ENCODE results near the gene INPP4B. TPM values are rescaled to one million over a fixed set of nuclear protein-coding genes. Genes with fewer than 3 reads are reported as not detected.

The INPP4B gene
- total RNA-seq, 2 experiments from 2014 or later = not detected

DNA sequence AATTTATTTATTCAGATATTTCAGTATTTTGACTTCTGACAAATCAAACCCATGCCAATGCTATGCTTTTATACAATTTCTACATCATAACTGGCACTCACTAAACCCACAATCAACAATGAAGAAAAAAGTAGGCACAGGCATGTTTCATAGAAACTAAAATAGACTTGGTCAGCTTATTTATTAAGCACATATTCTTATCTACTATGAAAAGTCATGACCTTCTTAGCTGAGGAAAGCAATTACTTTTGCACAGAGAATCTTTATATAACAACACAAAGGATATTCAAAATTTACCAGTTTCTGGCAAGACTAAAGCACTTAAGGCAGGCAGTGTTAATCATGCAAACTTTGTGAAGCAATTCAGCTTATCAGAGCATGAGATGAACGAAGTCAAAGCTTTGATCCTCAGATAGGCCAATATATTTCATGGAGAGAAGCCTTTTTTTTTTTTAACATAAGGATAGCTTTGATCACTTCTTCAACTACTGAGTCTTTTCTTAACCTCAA is 490.6 kb downstream of the INPP4B start:
- BruUV-seq (replicated peaks) = no TSS peak
- no peaks in the 10 kb centered on the region for H3K4me1 ChIP-seq (ENCODE audit: insufficient read depth, low read length, poor library complexity, severe bottlenecking)
- intact Hi-C loops (cut with micrococcal nuclease; ENCODE audit: unreplicated experiment) = loop anchor here (10.0 kb wide), 1 partner anchor 489 kb away; the partner anchor contains the start of gene INPP4B

DNA sequence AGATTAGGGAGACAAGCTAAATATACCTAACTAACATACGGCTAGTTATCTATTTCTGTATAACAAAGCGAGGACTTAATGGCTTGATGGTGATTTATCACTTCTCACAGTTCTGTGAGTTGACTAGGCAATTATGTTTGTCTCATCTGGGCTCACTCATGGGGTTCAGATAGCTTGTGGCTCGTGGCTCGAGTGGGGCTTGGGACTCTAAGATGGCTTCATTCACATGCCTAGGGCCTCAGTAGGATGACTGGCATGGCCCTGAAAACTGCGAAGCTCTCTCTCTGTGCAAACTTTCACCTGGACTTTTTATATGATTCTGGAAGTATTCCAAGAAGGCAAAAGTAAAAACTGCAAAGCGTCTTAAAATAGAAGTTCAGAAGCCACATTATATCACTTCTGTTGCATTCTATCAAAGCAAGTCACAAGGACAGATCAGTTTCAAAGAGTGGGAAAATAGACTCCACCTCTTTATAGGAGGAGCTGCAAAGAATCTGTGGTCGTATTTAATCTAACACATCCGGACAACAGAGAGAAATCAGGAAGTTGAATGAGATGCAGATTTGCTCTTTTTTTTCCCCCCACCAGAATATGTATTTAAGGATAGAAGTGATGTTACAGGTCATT is 491.2 kb downstream of the INPP4B start:
- no peak overlapping the region for H2AFZ ChIP-seq (ENCODE audit: low read length)
- POLR2A ChIA-PET = interaction anchor here (0.7 to 1.5 kb wide), 3 partner anchors 11 to 42 kb away, joined by 3 to 7 read pairs (median 4); no protein-coding TSS in a partner anchor
- H3K4me1 ChIP-seq (ENCODE audit: insufficient read depth, low read length, poor library complexity, severe bottlenecking) = no peaks in the 10 kb centered on the region
- no peaks in the 10 kb centered on the region for H3K9me3 ChIP-seq (ENCODE audit: low read length)
- no peak overlapping the region for H3K4me2 ChIP-seq (ENCODE audit: low read length)
- intact Hi-C loops (cut with micrococcal nuclease; ENCODE audit: unreplicated experiment) = loop anchor here (5.0 to 10.0 kb wide), 2 partner anchors 367 to 490 kb away; partner anchors contain the start of gene INPP4B
- H3K36me3 ChIP-seq (ENCODE audit: insufficient read depth, low read length) = no peaks in the 10 kb centered on the region
- no peak for DNase-seq (ENCODE audit: low spot score)
- no peak overlapping the region for H3K27ac ChIP-seq (ENCODE audit: low read depth, low read length, poor library complexity, severe bottlenecking)
- no peaks in the 10 kb centered on the region for H3K9me2 ChIP-seq (ENCODE audit: insufficient read depth, low read length)
- H3K4me3 ChIP-seq (ENCODE audit: low read depth, low read length, poor library complexity, severe bottlenecking) = no peak overlapping the region
- H3K79me2 ChIP-seq (ENCODE audit: insufficient read depth, low read depth, low read length) = no peaks in the 10 kb centered on the region
- no peaks in the 10 kb centered on the region for H4K20me1 ChIP-seq (ENCODE audit: insufficient read depth, low read length)
- CTCF ChIA-PET (ENCODE audit: unreplicated experiment) = no interaction called here
- TF ChIP-seq EZH2phosphoT487 (IDR thresholded peaks at IDR 0.05; ENCODE audit: borderline replicate concordance, low read depth, low read length) = no peak
- TF ChIP-seq, protein P1, sequence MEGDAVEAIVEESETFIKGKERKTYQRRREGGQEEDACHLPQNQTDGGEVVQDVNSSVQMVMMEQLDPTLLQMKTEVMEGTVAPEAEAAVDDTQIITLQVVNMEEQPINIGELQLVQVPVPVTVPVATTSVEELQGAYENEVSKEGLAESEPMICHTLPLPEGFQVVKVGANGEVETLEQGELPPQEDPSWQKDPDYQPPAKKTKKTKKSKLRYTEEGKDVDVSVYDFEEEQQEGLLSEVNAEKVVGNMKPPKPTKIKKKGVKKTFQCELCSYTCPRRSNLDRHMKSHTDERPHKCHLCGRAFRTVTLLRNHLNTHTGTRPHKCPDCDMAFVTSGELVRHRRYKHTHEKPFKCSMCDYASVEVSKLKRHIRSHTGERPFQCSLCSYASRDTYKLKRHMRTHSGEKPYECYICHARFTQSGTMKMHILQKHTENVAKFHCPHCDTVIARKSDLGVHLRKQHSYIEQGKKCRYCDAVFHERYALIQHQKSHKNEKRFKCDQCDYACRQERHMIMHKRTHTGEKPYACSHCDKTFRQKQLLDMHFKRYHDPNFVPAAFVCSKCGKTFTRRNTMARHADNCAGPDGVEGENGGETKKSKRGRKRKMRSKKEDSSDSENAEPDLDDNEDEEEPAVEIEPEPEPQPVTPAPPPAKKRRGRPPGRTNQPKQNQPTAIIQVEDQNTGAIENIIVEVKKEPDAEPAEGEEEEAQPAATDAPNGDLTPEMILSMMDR (conservative IDR thresholded peaks at IDR 0.05; ENCODE audit: low read length) = no peak
- BruUV-seq (replicated peaks) = no TSS peak

More for the DNA sequence above, 490.6 kb downstream of the INPP4B start:
- no peaks in the 10 kb centered on the region for H3K9me2 ChIP-seq (ENCODE audit: insufficient read depth, low read length)
- no peak overlapping the region for H2AFZ ChIP-seq (ENCODE audit: low read length)
- H3K4me2 ChIP-seq (ENCODE audit: low read length) = no peak overlapping the region
- no peak overlapping the region for H3K4me3 ChIP-seq (ENCODE audit: low read depth, low read length, poor library complexity, severe bottlenecking)
- H3K27ac ChIP-seq (ENCODE audit: low read depth, low read length, poor library complexity, severe bottlenecking) = no peak overlapping the region
- POLR2A ChIA-PET = interaction anchor here (0.5 to 1.5 kb wide), 4 partner anchors 12 to 1218 kb away, joined by 3 to 7 read pairs (median 4); no protein-coding TSS in a partner anchor
- no peaks in the 10 kb centered on the region for H3K36me3 ChIP-seq (ENCODE audit: insufficient read depth, low read length)
- no peaks in the 10 kb centered on the region for H3K9me3 ChIP-seq (ENCODE audit: low read length)
- no peaks in the 10 kb centered on the region for H3K79me2 ChIP-seq (ENCODE audit: insufficient read depth, low read depth, low read length)
- H4K20me1 ChIP-seq (ENCODE audit: insufficient read depth, low read length) = no peaks in the 10 kb centered on the region
- CTCF ChIA-PET (ENCODE audit: unreplicated experiment) = no interaction called here
- TF ChIP-seq, protein P1 (conservative IDR thresholded peaks at IDR 0.05; ENCODE audit: low read length) = no peak
- no peak for TF ChIP-seq EZH2phosphoT487 (IDR thresholded peaks at IDR 0.05; ENCODE audit: borderline replicate concordance, low read depth, low read length)
- DNase-seq (ENCODE audit: low spot score) = no peak

DNA sequence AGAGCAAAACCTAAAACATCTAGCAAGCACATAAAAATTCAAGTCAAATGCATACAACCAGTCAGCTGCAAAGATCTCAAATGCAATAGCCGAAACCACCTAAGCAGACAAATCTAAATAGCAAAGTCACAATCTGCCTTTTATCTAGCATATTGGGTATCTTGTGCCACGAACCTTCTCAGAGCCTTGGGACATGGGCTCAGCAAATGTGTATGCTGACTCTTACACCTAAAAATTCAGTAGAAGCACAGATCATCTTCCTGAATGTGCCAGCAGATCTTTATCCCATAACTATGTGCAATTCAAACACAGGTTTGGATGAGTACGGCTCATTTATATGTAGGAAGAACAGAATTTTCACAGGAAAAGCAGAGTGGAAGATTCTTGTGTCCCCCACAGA is 492.1 kb downstream of the INPP4B start:
- H3K79me2 ChIP-seq (ENCODE audit: insufficient read depth, low read depth, low read length) = no peaks in the 10 kb centered on the region
- no peak for DNase-seq (ENCODE audit: low spot score)
- ChIA-PET POLR2A (interaction anchor here (1.3 to 1.5 kb wide), 2 partner anchors 10 to 12 kb away, joined by 4 to 7 read pairs; no protein-coding TSS in a partner anchor), CTCF (ENCODE audit: unreplicated experiment) (no interaction called here)
- no peaks in the 10 kb centered on the region for H4K20me1 ChIP-seq (ENCODE audit: insufficient read depth, low read length)
- BruUV-seq (replicated peaks) = no TSS peak
- H3K4me2 ChIP-seq (ENCODE audit: low read length) = no peak overlapping the region
- no peak for TF ChIP-seq EZH2phosphoT487 (IDR thresholded peaks at IDR 0.05; ENCODE audit: borderline replicate concordance, low read depth, low read length)
- TF ChIP-seq, protein P1 (conservative IDR thresholded peaks at IDR 0.05; ENCODE audit: low read length) = no peak
- no peaks in the 10 kb centered on the region for H3K9me2 ChIP-seq (ENCODE audit: insufficient read depth, low read length)
- no peak overlapping the region for H2AFZ ChIP-seq (ENCODE audit: low read length)
- H3K9me3 ChIP-seq (ENCODE audit: low read length) = no peaks in the 10 kb centered on the region
- no peaks in the 10 kb centered on the region for H3K36me3 ChIP-seq (ENCODE audit: insufficient read depth, low read length)
- H3K4me3 ChIP-seq (ENCODE audit: low read depth, low read length, poor library complexity, severe bottlenecking) = no peak overlapping the region
- intact Hi-C loops (cut with micrococcal nuclease; ENCODE audit: unreplicated experiment) = loop anchor here (5.0 to 10.0 kb wide), 2 partner anchors 368 to 491 kb away; partner anchors contain the start of gene INPP4B
- H3K4me1 ChIP-seq (ENCODE audit: insufficient read depth, low read length, poor library complexity, severe bottlenecking) = no peaks in the 10 kb centered on the region
- H3K27ac ChIP-seq (ENCODE audit: low read depth, low read length, poor library complexity, severe bottlenecking) = no peak overlapping the region
